HG03558 (cell line): ENCODE data around the gene CREM.

ENCODE experiments used
- ATAC-seq: cut with Tn5 transposase; IDR thresholded peaks from one replicate; pipeline ENCODE4 v1.9.1; 2021; ENCODE audit warnings: moderate number of reproducible peaks; ENCODE audit not compliant: unreplicated experiment; ENCODE audit errors: extremely low read depth

CREM gene

DNA sequence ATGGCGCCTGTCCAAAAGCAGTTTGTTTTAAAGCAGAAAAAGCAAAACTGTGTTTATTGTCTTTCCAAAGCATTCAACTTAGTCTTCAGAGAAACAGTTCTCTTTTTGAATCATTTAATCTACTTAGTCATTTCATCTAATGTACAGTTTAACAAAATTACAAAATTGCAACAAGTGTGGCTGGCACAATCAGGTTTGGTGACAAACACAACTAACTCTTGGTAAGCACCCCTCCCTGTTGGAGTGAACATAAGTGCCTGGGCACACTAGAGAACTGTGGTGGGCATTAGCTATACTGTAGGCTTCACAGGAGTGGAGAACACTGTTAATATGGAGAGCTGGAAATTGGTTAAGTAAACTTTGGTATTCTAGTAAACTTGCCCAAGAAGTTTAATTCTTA is 6.9 kb downstream of the CREM start:
- no peak for ATAC-seq

GRCh38 chr10:35135861-35136260 is 9.2 kb downstream of the CREM start:
- no peak for ATAC-seq

- peak; percentile 39 for ATAC-seq
Measured at GRCh38 chr10:35136263-35136815, 9.7 kb downstream of the CREM start.

DNA sequence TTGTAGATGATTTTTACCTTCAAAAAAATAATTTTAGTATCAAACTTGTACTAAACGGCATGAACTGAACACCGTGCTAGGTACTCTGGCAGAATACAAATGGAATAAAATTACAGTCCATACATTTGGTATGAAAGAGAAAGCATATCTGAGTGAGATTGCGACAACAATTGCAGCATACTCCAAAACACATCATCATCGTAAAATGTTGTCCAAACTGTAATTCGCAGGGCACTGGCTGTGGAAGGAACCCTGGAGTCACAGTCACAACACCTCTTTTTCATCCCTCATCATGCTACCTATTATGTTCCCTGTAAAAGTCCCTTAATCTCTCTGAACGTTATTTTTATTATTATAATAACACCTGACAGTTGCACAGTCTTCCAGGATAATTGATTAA is 13.5 kb downstream of the CREM start:
- no peak for ATAC-seq

GRCh38 chr10:35140727-35141126 is 14.1 kb downstream of the CREM start:
- ATAC-seq = no peak

- ATAC-seq = no peak
Measured at GRCh38 chr10:35150308-35150707, 23.7 kb downstream of the CREM start.

DNA sequence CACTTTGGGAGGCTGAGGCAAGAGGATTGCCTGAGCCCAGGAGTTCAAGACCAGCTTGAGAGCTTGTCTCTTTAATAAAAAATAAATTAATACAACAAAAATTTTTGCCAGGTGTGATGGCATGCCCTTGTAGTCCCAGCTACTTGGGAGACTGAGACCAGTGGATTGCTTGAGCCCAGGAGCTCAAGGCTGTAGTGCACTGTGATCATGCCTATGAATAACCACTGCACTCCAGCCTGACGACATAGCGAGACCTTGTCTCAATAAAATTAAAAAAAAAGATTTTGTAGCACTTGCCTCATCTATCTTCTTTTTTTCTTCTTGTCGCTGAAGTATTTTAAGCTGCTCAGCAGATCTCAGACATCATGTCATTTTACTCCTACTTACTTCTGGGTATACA is 26.3 kb downstream of the CREM start:
- ATAC-seq = no peak

DNA sequence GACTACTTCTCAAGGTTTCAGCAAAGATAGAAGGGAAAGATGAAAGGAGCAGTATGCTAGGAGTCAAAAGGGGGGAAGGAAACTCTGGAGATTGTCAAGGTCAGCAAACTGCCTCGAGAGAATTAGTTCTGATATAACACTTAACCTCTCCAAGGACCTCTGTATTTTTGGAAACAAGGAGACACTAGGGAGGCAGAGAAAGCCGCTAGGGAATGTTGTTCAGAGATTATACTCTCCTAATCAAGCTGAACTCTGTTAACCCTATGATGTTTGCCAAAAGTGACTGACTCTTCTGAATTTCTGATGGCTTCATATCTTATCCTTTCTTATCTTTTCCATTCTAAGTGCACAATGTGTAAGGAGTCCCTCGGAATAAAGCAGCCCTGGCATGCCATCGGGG is 27.1 kb downstream of the CREM start:
- no peak for ATAC-seq

- ATAC-seq = no peak
Measured at GRCh38 chr10:35160743-35161142, 34.1 kb downstream of the CREM start.

DNA sequence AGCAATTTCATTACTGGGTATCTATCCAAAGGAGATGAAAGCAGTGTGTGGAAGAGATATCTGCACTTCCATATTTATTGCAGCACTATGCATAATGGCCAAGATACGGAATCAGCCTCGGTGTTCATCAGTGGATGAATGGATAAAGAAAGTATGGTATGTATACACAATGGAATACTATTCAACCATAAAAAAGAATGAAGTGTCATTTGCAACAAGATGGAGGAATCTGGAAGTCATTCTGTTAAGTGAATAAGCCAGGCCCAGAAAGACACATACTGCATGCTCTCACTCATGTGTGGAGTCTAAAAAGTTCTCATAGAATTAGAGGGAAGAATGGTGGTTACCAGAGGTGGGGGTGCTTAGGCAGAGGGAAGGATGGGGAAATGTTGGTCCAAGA is 35.3 kb downstream of the CREM start:
- no peak for ATAC-seq

GRCh38 chr10:35165136-35165535 is 38.5 kb downstream of the CREM start:
- ATAC-seq = no peak

- ATAC-seq = no peak
Measured at GRCh38 chr10:35165811-35166210, 39.2 kb downstream of the CREM start.

DNA sequence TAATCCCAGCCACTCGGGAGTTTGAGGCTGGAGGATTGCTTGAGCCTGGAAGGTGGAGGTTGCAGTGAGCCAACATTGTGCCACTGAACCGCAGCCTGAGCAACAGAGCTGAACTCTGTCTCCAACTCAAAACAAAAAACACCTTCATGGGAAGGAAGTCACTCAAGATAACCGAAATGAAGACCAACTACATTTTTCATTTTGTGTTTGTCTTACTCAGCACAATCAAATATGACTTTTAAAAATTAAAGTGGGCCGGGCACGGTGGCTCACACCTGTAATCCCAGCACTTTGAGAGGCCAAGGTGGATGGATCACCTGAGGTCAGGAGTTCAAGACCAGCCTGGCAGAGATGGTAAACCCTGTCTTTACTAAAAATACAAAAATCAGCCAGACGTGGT is 40.0 kb downstream of the CREM start:
- no peak for ATAC-seq

DNA sequence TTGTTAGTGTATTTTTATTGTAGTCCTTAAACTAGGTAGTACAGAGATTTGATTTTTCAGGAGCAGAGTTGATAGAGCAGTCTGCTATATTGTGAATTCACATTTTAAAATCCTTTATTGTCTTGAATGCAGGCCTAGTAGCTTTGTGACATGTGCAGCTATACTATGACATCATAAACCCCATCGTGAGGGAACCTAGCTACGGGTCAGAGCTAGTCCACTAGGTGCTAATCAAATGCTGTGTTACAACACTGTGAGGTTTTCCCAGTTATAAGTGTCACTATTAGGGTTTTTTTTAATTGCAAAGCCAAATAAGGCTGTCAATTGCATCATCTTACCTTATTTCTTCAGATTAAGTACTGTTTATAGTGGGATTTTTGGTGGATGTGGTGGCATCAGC is 40.7 kb downstream of the CREM start:
- no peak for ATAC-seq

- ATAC-seq = no peak
Measured at GRCh38 chr10:35172146-35172545, 45.5 kb downstream of the CREM start.

- no peak for ATAC-seq
Measured at GRCh38 chr10:35172574-35172973, 45.9 kb downstream of the CREM start.

DNA sequence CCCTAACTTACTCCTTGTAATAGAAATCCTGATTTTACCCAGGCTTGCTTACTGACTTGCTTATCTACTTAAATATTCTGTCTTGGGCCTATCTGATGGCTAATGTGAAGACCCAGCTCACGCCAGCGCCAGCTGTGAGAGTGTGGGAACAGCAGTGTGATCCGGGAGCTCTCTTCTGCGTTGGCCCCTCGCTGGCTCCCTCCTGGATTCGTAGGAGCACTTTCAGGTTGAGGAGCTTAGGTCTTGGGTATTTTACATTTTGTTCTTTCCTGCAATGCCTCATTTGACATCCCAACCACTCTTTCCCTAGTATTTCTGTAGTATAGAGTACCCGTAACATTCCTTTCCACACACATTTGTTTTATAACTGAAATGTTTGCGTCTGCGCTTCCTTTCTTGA is 51.7 kb downstream of the CREM start:
- no peak for ATAC-seq

DNA sequence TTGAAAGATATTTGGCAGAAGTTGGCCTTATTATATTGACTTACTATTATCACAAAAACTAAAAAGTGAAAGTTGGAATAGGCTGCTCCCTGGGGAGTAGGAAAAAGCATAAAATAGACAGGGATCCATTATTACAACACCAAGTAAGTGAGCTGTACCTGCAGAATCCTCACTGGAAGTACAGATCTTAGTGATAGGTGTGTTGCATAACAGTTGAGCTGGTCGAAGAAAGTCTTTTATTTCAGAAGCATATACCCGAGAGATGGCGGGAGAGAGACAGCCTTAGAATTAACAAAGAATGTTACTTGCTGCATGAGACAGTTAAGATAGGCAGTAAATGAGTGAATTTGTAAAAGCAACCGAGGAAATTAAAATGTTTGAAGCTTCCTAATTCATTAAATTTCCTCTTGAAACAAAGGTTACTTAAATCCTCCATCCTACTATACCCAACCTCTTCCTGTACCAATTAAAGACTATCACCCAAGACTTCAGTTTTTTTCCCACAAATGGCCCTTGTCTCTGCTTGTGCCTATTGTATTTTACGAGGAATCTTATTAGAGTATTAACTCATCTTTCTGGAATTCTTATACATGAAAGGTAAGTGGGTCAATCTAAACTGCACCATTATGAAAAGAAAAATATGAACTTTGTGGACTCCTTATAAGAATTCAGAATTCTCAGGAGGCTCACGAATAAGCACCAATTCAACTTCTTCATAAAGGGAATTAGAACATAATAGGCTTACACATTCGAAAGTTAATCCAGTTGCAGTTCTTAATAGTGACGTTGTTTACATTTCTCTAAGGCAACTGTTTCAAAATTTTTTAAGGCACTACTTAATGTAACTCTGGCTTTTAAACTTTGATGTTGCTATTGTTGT is 56.2 kb downstream of the CREM start:
- no peak for ATAC-seq

DNA sequence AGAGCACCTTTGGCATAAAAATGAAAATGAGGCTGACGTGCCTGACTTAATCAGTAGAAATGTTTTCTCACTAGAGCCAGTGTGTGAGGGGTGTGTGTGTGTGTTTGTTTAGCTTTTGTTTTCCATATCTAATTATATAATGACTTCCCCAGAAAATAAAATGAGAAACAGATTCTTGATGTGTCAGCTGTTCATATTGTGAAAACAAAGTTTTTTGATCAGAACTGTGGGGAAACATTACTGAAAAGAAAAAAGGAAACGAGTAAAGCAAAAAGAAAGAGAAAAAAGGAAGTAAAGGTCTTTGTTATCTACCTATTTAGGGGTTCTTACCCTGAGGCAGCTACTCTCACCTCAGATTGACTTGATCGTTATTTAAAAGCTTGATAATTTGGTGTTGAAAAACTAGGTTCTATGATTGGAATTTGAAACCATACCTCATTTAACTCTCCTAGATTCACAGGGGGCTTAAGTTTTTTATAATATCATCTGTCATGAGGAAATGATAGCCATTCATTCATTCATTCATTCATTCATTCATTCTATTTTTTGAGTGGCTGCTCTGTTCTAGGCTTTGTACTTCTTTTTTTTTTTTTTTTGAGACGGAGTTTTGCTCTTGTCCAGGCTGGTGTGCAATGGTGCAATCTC is 58.0 kb downstream of the CREM start:
- ATAC-seq = no peak

DNA sequence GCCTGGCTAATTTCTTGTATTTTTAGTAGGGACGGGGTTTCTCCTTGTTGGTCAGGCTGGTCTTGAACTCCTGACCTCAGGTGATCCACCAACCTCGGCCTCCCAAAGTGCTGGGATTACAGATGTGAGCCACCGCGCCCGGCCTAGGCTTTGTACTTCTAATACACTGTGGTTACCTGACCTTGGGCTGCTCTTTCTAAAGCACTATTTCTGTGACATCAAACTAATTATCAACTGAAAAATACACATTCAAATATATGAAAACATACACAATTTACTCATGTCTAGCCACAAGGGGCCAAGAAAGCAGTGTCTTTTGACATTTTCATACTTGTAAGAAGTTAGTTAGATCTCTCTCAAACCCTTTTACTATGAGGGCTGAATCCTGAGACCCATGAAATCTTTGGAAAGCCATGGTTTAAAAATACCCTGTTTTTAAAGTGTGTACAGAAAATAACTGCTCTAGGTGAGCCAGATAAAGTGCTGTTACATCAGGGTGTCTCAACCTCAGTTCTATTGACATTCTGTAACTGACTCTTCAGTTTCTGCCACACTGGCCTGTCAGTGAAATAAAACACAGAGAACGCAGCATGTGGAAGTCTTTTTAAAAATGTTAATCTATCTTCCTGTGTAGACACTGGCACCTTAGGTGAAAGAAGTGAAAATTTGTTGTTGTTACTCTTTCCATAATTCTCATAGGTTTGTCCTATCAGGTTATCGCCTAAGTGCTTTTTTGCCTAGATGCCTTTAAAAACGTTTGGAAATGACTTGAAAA is 58.8 kb downstream of the CREM start:
- ATAC-seq = no peak

DNA sequence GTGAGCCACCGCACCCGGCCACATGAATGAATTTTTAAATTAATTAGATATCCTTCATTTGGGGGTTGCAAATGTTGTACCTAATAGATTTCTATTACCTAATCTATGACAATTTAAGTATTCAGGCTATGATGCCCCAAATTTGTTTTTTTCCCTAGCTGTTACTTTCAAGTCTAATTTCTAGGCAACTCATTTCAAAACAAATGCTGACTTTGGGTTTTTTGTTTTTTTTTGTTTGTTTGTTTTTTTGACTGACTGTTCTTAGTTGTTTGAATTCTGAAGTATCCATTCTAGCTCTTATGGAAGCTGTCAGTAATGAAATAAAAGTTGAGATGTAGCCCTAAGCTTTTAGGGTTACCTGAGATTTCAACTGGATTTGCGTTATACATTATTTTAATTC is 62.3 kb downstream of the CREM start:
- ATAC-seq = no peak
